ENCODE measurements around the gene FMNL2. TPM values are rescaled to one million over a fixed set of nuclear protein-coding genes. Genes with fewer than 3 reads are reported as not detected.
A peak's percentile ranks its signal among the peaks of the same experiment; 100 is the strongest.

FMNL2 gene
- total and polyA plus RNA-seq, 4 donors: 1.5 to 9.3 (median 5.1) TPM

- H3K9ac ChIP-seq (ENCODE audit: low read depth in 1 of 2, low read length in 2 of 2): no peak overlapping the region
- 88% methylated on average over 8 of the region's 8 CpGs for WGBS
- no peak for TF ChIP-seq HNF4A (conservative IDR thresholded peaks at IDR 0.05)
- H3K27me3 ChIP-seq (ENCODE audit: control insufficient read depth in 4 of 4, insufficient read depth in 4 of 4, low read length in 3 of 4): no peaks in the 10 kb centered on the region
- no peak overlapping the region for H3K4me3 ChIP-seq (ENCODE audit: low read depth in 1 of 3, low read length in 3 of 3)
- peak overlapping the region in 1 of 2 donors; percentile 23 for H3K27ac ChIP-seq (ENCODE audit: low read depth in 1 of 2, low read length in 2 of 2)
- H3K9me3 ChIP-seq (ENCODE audit: control insufficient read depth in 4 of 4, low read length in 3 of 4): no peaks in the 10 kb centered on the region
- H3K36me3 ChIP-seq (ENCODE audit: control insufficient read depth in 4 of 4, insufficient read depth in 3 of 4, low read depth in 1 of 4, low read length in 3 of 4): no peaks in the 10 kb centered on the region
- DNase-seq (ENCODE audit: low spot score): no peak
- H3K4me1 ChIP-seq (ENCODE audit: control insufficient read depth in 4 of 4, insufficient read depth in 4 of 4, low read length in 3 of 4): no peaks in the 10 kb centered on the region
These were observed 165.8 kb downstream of the FMNL2 start for GRCh38 chr2:152500772-152501171.

- H3K9ac ChIP-seq (ENCODE audit: low read depth in 1 of 2, low read length in 2 of 2): no peak overlapping the region
- DNase-seq (ENCODE audit: low spot score): no peak
- no peak overlapping the region for H3K4me3 ChIP-seq (ENCODE audit: low read depth in 1 of 3, low read length in 3 of 3)
- no peaks in the 10 kb centered on the region for H3K4me1 ChIP-seq (ENCODE audit: control insufficient read depth in 4 of 4, insufficient read depth in 4 of 4, low read length in 3 of 4)
- WGBS: 87% methylated on average over 5 of the region's 5 CpGs
- H3K36me3 ChIP-seq (ENCODE audit: control insufficient read depth in 4 of 4, insufficient read depth in 3 of 4, low read depth in 1 of 4, low read length in 3 of 4): no peaks in the 10 kb centered on the region
- TF ChIP-seq SP1 (IDR thresholded peaks at IDR 0.05) (no peak), RAD21 (IDR thresholded peaks at IDR 0.05) (no peak)
- no peak overlapping the region for H3K27ac ChIP-seq (ENCODE audit: low read depth in 1 of 2, low read length in 2 of 2)
- no peaks in the 10 kb centered on the region for H3K9me3 ChIP-seq (ENCODE audit: control insufficient read depth in 4 of 4, low read length in 3 of 4)
- H3K27me3 ChIP-seq (ENCODE audit: control insufficient read depth in 4 of 4, insufficient read depth in 4 of 4, low read length in 3 of 4): no peaks in the 10 kb centered on the region
These were observed 166.7 kb downstream of the FMNL2 start for GRCh38 chr2:152501666-152502065.

- Histone ChIP-seq H3K27ac (ENCODE audit: low read depth in 1 of 2, low read length in 2 of 2) (no peak overlapping the region), H3K4me3 (ENCODE audit: low read depth in 1 of 3, low read length in 3 of 3) (no peak overlapping the region), H3K27me3 (ENCODE audit: control insufficient read depth in 4 of 4, insufficient read depth in 4 of 4, low read length in 3 of 4) (no peaks in the 10 kb centered on the region), H3K9ac (ENCODE audit: low read depth in 1 of 2, low read length in 2 of 2) (no peak overlapping the region), H3K36me3 (ENCODE audit: control insufficient read depth in 4 of 4, insufficient read depth in 3 of 4, low read depth in 1 of 4, low read length in 3 of 4) (no peaks in the 10 kb centered on the region), H3K4me1 (ENCODE audit: control insufficient read depth in 4 of 4, insufficient read depth in 4 of 4, low read length in 3 of 4) (no peaks in the 10 kb centered on the region), H3K9me3 (ENCODE audit: control insufficient read depth in 4 of 4, low read length in 3 of 4) (no peaks in the 10 kb centered on the region)
- WGBS: 90% methylated on average over 3 of the region's 3 CpGs
- no peak for DNase-seq (ENCODE audit: low spot score)
- TF ChIP-seq REST (IDR thresholded peaks at IDR 0.05): no peak
- no peak for TF ChIP-seq FOXA1 (IDR thresholded peaks at IDR 0.05)
- TF ChIP-seq CTCF (IDR thresholded peaks at IDR 0.05; ENCODE audit: low read depth, low read length, missing input control): no peak
- no peak for TF ChIP-seq TAF1 (conservative IDR thresholded peaks at IDR 0.05)
- TF ChIP-seq ATF3 (IDR thresholded peaks at IDR 0.05): no peak
- no peak for TF ChIP-seq NR2F2 (IDR thresholded peaks at IDR 0.05)
- no peak for TF ChIP-seq FOXA2 (IDR thresholded peaks at IDR 0.05)
- TF ChIP-seq YY1 (IDR thresholded peaks at IDR 0.05): no peak
- TF ChIP-seq MAX (IDR thresholded peaks at IDR 0.05): no peak
- TF ChIP-seq JUND (IDR thresholded peaks at IDR 0.05): no peak
- no peak for TF ChIP-seq HNF4G (IDR thresholded peaks at IDR 0.05)
- no peak for TF ChIP-seq ZBTB33 (IDR thresholded peaks at IDR 0.05)
- no peak for TF ChIP-seq RAD21 (IDR thresholded peaks at IDR 0.05)
- no peak for TF ChIP-seq SP1 (IDR thresholded peaks at IDR 0.05)
- no peak for TF ChIP-seq EGR1 (IDR thresholded peaks at IDR 0.05; ENCODE audit: low read depth in 2 of 2)
- TF ChIP-seq HNF4A (conservative IDR thresholded peaks at IDR 0.05): no peak
- TF ChIP-seq RXRA (IDR thresholded peaks at IDR 0.05): no peak
These were observed 169.6 kb downstream of the FMNL2 start for GRCh38 chr2:152504618-152505017.
